GM13976 (cell line): ENCODE measurements around the gene TCF4.

Source experiments
- DNase-seq: peaks from one replicate; pipeline ENCODE4 v3.0.0; 2012; ENCODE audit warnings: low spot score
- CTCF ChIP-seq: IDR thresholded peaks from 2 replicates; pipeline ENCODE4 v1.5.1; 2012; ENCODE audit warnings: borderline replicate concordance, mild to moderate bottlenecking; ENCODE audit not compliant: insufficient read depth; ENCODE audit errors: extremely low read depth, missing control alignments, control extremely low read depth
- in situ Hi-C: fragments of 300-500 bp; cut with MboI; formaldehyde crosslinking; loops from one replicate; pipeline ENCODE4 v1.12.0; 2022; ENCODE audit warnings: low sequenced_read_pairs, mixed read lengths, inconsistent platforms; ENCODE audit not compliant: unreplicated experiment

TCF4 gene

GRCh38 chr18:55235094-55235461 lies 352.9 kb downstream of the TCF4 start:
- no peak for DNase-seq
- TF ChIP-seq CTCF = no peak
- in situ Hi-C loops = no loop called here

DNA sequence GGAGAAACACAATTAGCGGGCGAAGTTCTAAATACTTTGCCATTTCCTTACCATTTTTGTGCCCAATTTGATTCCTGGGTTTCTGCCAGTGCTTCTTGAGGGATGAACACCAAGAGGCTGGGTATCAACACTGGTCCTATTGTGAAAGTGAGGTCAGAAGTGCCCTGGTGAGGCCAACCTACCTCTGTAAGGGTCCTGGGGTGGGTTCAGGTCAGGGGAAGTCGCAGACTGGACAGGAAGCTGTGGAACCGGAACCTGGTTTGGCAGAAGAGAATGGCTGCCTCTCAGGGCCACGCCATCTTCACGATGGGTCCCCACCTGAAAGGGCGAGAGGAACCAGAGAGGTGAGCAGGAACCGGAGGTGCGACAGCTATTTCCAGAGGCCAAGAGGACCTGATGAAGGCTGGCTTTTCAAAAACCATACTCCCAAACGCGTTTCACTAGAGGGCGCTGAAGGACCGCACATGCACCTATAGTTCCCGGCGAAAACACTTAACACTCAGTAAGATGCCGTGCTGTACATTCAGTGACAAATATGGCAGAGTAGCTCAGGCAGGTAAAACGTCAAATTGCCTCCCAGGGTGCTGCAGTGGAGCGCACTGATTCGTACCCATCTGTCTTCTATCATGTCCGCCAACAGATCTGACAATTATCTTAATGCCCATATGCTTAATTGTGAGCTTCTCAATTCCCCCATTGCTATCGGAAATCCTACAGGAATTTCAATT lies 353.5 kb downstream of the TCF4 start:
- peak; percentile 41 for DNase-seq
- TF ChIP-seq CTCF = peak; percentile 66
- in situ Hi-C loops = no loop called here

- no peak for DNase-seq
- TF ChIP-seq CTCF = no peak
- in situ Hi-C loops = no loop called here
Observed at GRCh38 chr18:55233857-55234256, 354.1 kb downstream of the TCF4 start.

- in situ Hi-C loops = no loop called here
- DNase-seq = no peak
- TF ChIP-seq CTCF = no peak
Observed at GRCh38 chr18:55232506-55232905, 355.5 kb downstream of the TCF4 start.

DNA sequence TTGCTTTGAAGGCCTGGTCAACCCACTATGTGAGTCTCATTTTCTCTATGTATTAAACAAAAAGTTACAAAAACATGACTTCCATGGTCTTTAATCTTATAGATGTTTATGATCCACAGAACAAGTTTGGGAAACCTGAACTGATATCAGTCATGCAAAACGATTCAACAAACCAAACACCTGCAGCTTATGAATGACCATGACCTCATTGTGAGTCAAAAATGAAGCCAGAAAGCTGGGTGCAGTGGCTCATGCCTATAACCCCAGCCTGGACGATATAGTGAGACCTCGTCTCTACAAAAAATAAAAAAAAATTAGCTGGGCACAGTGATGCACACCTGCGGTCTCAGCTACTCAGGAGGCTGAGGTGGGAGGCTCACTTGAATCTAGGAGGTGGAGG lies 358.3 kb downstream of the TCF4 start:
- TF ChIP-seq CTCF = no peak
- in situ Hi-C loops = no loop called here
- no peak for DNase-seq

- in situ Hi-C loops = no loop called here
- no peak for DNase-seq
- TF ChIP-seq CTCF = no peak
Observed at GRCh38 chr18:55228707-55229106, 359.3 kb downstream of the TCF4 start.
